ENCODE results near the gene PHF1.
A peak's percentile ranks its signal among the peaks of the same experiment; 100 is the strongest.

The PHF1 gene

GRCh38 chr6:33433001-33433543 lies 22.3 kb downstream of the PHF1 start:
- no peak for DNase-seq

GRCh38 chr6:33433544-33434191 lies 22.9 kb downstream of the PHF1 start:
- no peak for DNase-seq

DNA sequence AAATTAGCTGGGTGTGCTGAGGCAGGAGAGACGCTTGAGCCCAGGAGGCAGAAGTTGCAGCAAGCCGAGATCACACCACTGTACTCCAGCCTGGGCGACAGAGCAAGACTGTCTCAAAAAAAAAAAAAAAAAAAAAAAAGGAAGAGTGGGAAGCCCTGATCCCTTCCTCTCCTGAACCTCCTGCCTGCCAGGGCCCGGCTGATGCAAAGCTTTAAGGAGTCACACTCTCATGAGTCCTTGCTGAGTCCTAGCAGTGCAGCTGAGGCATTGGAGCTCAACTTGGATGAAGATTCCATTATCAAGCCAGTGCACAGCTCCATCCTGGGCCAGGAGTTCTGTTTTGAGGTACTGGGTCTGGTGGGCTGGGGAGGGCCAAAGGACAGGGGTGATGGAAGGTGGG lies 24.1 kb downstream of the PHF1 start:
- peak; percentile 65 to 79 (median 69) for DNase-seq

DNA sequence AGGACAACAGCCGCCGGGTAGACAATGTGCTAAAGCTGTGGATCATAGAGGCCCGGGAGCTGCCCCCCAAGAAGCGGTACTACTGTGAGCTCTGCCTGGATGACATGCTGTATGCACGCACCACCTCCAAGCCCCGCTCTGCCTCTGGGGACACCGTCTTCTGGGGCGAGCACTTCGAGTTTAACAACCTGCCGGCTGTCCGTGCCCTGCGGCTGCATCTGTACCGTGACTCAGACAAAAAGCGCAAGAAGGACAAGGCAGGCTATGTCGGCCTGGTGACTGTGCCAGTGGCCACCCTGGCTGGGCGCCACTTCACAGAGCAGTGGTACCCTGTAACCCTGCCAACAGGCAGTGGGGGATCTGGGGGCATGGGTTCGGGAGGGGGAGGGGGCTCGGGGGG lies 26.9 kb downstream of the PHF1 start:
- no peak for DNase-seq

- no peak for DNase-seq
These were observed 28.3 kb downstream of the PHF1 start for GRCh38 chr6:33438978-33439594.

DNA sequence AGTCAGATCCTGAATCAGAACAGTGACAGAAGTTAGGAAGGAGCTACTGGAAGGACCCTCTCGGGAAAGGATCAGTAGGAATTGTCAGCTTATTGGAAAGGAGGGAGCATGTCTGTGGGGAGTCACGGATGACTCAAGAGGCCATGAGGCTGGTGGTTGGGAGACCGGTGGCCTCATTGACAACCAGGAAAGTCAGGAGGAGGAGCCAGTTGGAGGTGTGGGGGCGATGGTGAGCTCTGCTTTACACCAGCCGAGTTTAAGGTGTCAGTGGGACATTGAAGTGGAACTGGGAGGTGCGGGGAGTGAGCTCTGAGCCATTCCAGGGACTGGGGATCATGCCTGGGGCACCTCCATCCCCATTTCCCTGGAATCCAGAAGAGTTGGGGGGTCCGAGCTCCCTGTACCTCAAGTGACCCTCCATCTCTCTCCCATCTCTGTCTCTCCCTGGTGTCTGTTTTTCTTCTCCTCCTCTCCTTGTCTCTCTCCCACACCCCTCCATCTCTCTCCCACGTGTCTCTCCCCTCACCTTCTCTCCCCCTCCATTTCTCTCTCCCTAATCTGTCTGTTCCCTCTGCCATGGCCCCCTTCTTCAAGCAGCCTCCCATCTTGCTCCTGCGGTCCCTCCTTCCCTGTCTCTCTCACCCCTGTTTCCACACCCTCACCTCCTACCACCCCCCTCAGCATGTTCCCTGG lies 29.3 kb downstream of the PHF1 start:
- DNase-seq: no peak

GRCh38 chr6:33440649-33441309 lies 30.0 kb downstream of the PHF1 start:
- no peak for DNase-seq

DNA sequence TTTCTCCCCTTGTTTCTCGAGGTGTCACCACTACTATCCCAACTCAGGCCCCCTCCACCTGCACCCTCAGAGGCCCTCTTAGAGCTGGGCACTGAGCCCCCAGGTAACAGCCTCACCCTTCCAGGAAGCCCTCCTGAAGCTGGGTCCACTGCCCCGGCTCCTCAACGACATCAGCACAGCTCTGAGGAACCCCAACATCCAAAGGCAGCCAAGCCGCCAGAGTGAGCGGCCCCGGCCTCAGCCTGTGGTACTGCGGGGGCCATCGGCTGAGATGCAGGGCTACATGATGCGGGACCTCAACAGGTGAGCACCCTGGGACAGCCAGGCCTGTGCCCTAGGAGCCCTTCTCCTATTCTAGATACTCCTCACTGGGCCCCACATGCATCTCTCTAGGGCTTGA lies 30.6 kb downstream of the PHF1 start:
- DNase-seq: no peak

- DNase-seq: no peak
These were observed 31.5 kb downstream of the PHF1 start for GRCh38 chr6:33442283-33442682.

- DNase-seq: no peak
These were observed 32.2 kb downstream of the PHF1 start for GRCh38 chr6:33443025-33443424.

DNA sequence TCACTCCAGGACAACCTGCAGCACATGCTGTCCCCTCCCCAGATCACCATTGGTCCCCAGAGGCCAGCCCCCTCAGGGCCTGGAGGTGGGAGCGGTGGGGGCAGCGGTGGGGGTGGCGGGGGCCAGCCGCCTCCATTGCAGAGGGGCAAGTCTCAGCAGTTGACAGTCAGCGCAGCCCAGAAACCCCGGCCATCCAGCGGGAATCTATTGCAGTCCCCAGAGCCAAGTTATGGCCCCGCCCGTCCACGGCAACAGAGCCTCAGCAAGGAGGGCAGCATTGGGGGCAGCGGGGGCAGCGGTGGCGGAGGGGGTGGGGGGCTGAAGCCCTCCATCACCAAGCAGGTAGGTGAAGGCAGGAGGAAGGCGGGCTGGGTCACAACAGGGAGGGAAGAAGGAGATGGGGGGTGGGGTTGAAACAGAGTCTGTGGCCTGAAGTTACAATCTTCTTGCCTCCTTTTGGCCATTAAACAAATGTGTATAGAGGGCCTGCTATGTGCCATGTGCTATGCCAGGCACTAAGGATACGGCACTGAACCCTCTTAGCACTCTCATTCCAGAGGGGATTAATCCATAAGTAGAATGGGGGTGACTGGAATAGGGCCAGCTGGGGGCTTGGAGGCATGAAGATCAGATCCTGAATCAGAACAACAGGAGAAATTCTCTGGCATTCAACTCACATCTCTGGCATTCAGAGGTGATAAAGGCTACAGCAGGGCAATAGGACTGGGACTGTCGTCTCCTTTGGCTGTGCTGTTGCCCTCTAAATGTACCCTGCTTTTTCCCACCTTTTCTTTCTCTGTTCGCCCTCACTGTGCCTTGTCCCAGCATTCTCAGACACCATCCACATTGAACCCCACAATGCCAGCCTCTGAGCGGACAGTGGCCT lies 33.0 kb downstream of the PHF1 start:
- DNase-seq: no peak

DNA sequence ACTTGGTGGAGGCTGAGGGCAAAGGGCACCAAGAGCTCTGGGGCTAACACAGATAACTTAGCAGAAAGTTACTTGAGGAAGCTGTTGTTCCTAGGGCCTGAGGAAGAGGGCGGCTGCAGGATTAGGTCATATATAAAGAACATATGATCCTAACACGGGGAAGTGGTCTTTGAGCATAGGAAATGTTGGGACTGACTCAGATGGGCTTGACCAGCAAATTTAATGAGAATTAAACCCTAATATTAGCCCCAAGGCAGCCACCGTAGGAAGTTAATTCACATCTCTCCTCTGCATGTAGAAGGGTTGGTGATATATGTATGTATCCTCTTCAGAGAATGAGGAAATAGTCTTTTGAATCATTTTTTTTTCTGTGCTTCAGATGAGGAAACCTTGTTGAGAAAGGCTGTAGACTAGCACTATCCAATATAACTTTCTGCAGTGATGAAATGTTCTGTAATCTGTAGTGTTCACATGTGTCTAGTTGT lies 34.3 kb downstream of the PHF1 start:
- DNase-seq: peak; percentile 72 to 91 (median 87)

DNA sequence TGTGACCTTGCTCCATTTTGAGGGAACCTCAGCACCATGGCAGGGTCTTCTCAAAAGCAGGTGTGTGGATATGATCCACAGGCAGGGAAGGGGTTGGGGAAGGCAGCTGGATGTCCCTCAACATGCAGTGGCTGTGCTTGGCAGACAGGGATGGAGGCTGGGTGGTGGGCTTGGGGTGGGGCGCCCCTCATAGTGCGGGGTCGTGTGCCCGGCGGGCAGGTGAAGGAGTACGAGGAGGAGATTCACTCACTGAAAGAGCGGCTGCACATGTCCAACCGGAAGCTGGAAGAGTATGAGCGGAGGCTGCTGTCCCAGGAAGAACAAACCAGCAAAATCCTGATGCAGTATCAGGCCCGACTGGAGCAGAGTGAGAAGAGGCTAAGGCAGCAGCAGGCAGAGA lies 35.5 kb downstream of the PHF1 start:
- no peak for DNase-seq

DNA sequence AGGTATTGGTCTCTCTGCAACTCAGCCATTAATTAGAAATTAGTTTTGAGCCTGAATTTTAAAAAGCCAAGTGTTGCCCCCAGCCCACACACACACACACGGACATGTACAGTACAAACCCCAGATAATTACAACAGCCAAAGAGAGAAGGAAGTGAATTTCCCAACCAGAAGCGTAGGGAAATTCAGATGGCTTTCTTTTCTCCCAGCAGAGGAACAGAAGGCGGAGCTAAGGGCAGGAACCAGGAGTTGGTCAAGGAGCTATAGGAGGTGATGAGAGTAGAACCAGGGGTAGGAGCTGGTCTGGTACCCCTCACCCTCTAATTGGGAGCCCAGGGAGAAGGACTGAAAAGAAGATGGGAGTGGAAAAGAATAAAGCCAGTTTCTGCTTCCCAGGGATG lies 39.6 kb downstream of the PHF1 start:
- DNase-seq: peak; percentile 82 to 90 (median 84)

DNA sequence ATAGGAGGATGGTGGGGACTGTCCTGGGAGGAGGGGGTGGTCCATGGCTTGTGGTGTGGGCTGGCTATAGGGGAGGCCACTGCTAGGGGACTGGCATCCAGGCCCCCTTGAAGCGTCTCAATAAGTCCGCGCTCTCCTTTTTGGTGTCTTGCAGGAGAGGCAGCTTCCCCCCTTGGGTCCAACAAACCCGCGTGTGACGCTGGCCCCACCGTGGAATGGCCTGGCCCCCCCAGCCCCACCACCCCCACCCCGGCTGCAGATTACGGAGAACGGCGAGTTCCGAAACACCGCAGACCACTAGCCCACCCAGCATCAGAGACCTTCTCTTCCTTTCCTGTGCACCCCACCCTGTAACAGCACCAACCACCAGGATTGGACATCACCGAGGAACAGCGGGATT lies 40.8 kb downstream of the PHF1 start:
- DNase-seq: no peak

- no peak for DNase-seq
These were observed 41.7 kb downstream of the PHF1 start for GRCh38 chr6:33452496-33452895.

DNA sequence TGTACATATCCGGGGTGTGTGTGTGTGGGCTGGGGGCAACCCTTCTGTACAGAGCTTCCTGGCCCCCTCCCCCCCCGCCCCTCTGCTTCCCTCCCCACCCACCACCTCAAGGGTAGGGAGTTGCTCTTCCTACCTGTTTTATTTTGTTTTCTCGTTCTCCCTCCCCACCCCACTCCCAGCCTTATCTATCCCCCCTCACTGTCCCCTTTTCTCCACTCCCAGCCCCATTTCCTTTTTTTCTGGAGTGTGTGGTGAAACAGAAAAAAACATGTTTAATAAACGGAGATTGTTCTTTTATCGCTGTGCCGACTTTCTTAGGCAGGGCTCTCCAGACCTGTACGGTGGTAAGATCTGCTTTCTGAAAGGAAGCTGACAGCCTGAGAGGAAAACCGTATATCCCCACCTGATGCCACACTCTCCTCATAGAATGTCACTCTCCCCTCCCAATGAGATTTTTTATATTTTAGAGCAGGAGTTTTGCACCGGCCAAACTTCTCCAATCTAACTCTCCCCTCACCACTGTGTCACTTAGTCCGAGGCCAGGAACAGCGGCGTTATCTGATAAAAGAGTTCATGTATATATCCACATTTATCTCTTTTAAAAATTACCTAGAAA lies 42.7 kb downstream of the PHF1 start:
- DNase-seq: peak in 1 of 3 donors; percentile 22

DNA sequence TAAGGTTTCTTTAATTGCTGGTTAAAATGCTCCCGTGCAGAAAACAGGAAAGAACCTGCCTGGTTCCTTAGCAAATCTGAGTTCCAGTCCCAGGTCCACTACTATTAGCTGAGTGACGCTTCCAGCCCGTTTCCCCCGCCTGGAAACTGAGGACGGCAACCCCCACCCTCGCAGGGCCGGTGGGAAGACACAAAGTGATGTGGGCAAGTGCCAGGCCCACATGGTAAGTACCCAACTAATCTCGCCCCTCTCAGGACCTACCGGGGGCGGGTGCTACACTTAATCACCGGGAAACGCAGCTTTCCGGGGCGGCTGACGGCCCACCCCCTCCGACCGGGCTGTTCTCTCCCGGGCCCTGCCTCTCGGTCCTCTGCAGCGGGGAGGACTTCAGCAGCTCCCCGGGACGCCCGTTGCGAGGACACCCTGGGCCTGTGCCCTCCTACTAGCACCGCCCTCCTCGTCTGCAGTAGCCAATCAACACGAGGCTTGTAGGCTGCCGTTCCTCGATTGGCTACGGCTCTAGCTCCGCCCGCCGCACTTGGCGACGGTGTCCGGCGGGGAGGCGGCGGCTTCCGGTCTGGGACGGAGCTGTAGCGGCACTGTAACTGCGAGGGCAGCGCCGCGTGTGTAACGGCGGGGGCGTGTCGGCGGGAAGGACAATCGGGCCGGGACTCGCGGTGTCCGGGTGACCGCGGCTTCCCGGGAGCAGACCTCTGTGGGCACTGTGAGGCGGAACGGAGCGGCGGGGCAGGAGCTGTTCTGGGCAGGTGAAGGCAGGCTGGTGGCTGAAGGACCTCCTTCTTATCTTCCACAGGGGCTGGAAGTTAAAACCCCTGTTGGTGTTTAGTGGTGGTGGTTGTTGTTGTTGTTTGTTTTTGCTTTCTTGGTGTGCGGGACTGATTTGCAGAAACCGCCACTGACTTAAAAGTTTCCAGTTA lies 43.5 kb downstream of the PHF1 start, which contains the start of gene ZBTB9:
TSS of gene ZBTB9 (plus strand) at position 568 of the 938 bp plus-strand sequence. CDS start 525 bp downstream, outside the sequence.
- DNase-seq: peak; percentile 98 to 99 (median 98)

GRCh38 chr6:33455051-33455450 lies 44.2 kb downstream of the PHF1 start:
- DNase-seq: no peak

GRCh38 chr6:33456156-33456555 lies 45.3 kb downstream of the PHF1 start:
- DNase-seq: no peak

All from suppressor macrophage treated with lipopolysaccharide for 1 hour (primary cell).